HG03097 (cell line): ENCODE measurements around the gene KERA.

Experiments used
- ATAC-seq: cut with Tn5 transposase; IDR thresholded peaks from one replicate; pipeline ENCODE4 v1.9.1; 2021; ENCODE audit not compliant: unreplicated experiment, low FRiP score

Gene KERA

DNA sequence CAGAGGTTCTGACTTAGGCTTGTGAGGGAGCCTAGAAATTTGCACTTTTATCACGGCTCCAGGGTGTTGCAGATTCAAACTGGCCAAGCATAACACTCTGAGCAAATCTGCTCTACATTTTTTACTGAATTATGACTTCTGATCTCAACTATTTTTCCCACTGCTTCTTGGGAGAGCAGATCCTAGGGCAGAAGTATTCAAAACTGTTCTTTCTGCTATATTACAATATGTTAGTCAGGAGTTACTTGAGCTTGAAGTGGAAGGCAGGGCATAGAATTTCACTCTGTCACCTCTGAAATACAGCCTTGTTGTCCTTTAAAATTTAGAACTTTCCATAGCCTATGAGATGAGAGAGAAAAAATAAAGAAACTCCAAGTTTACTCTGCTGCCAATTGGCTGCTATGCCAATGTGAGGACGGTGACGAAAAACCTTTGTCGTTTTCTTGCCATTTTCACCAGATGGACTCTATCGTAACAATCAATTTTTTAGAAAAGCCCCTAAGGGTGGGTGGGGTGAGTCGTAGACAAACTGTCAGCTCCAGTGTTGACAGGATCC, 16.4 kb upstream of the KERA start:
- ATAC-seq = no peak

DNA sequence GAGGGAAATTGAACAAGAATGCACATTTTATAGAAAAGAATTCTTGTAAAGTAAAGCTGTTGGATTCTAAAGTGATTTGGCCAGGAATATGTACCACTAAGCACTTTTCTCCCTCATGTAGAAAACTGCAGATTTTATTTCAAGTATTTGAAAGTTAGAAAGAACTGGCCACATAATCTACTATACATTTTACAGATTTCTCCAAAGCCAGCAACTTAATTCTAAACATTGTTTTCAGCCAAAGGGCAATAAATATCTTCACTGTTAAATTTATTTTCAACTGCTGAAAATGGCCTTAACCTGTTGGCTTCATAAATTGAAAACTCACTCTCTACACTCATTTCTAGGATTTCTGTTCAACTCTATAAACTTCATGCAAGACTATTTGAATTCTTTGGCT, 15.6 kb upstream of the KERA start:
- no peak for ATAC-seq

GRCh38 chr12:91072931-91073330, 15.1 kb upstream of the KERA start:
- no peak for ATAC-seq

GRCh38 chr12:91070936-91071335, 13.1 kb upstream of the KERA start:
- no peak for ATAC-seq

DNA sequence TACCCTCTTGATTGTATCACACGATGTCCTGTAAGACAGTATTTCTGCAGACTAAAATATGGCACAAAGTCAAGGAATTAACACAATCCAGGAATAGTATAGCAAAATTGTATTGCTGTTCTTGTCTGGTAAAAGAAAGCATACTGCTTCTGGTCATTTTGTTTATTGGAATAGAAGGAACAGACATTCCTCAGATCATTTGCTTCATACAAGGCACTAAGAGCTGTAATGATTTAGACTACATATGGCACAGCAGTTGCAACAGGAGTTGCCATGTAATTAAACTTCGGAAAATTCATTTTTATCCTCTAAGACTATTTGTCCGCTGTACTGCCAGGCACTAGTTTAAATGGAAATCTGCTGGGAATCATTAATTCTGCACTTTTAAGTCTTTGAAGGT, 7.6 kb upstream of the KERA start:
- no peak for ATAC-seq

DNA sequence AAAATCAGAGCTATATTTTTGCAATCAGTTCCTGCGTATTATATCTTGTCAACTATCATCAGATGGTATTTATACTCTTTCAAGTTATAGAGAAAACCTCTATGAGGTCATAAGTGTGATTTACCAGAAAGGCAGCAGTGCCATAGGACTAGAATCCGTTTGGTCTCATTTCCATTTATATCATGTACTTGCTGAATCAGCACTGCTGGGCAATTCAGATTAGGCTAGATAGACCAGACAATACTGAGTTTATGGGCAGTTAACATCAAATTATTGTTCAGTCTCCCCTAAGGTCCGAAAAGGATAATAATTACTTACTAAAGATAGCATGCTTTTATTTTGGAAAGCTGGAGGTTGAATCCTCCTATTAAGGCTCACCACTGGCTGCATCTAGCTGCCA, 6.8 kb upstream of the KERA start:
- no peak for ATAC-seq

DNA sequence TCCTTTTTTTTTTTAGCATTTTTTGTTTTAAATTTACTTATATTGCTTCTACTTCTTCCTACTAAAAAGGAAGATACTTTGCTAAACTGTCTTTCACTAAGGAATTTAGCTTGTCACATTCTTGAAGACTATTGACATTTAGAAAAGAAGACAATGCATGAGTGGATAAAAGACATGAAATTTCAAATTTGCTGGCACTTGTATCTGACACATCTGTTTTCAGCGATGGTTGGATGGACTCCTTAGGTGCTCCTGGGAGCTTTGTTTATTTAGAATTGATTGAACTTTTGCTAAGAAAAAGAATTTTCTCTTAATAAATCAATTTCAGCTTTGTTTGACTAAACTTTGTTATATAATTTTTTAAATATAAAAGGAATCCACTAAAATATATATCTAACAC, 3.3 kb upstream of the KERA start:
- no peak for ATAC-seq

- no peak for ATAC-seq
Measured at GRCh38 chr12:91059211-91059610, 1.4 kb upstream of the KERA start.

- ATAC-seq = no peak
Measured at GRCh38 chr12:91058786-91059185, 962 bp upstream of the KERA start.

- ATAC-seq = no peak
Measured at GRCh38 chr12:91056488-91056887, 1.3 kb downstream of the KERA start.

GRCh38 chr12:91055976-91056375, 1.8 kb downstream of the KERA start:
- no peak for ATAC-seq

GRCh38 chr12:91053951-91054715, 3.7 kb downstream of the KERA start:
- no peak for ATAC-seq

DNA sequence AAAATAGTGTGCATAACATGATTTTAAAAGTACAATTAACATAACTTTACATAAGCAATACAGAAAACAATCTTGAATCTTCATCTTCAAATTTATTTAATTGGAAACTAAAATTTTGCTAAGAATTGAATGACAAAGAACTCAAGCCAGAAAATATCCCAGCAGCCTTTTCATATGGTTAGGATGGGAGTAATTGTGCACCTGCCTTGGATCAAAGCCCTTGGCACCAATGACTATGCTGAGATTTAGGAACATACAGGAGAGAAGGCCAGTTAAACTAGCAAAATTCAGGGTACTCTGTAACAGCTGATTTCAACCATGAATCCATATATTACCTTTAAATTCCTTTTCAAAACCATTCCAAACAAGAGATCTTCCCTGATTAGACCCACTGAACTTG, 5.8 kb downstream of the KERA start:
- ATAC-seq = no peak

DNA sequence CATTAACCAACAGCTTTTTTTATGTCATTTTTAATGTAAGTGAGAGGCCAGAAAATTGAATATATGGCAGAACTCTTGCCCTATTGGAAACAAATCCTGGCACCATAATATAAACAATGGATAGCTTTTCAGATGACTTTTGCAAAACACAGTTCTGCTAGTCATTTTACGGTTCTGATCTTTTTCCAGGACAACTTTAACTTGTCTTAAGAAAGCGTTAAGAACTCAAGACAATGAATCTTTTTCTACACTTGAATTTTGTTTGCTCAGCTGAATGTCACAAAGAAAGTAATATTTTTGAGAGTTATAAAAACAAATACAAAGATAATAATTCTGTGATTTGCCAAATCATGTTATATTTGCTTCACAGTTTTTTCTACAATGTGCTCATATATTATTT, 13.2 kb downstream of the KERA start:
- no peak for ATAC-seq

GRCh38 chr12:91043408-91043807, 14.4 kb downstream of the KERA start:
- ATAC-seq = no peak

DNA sequence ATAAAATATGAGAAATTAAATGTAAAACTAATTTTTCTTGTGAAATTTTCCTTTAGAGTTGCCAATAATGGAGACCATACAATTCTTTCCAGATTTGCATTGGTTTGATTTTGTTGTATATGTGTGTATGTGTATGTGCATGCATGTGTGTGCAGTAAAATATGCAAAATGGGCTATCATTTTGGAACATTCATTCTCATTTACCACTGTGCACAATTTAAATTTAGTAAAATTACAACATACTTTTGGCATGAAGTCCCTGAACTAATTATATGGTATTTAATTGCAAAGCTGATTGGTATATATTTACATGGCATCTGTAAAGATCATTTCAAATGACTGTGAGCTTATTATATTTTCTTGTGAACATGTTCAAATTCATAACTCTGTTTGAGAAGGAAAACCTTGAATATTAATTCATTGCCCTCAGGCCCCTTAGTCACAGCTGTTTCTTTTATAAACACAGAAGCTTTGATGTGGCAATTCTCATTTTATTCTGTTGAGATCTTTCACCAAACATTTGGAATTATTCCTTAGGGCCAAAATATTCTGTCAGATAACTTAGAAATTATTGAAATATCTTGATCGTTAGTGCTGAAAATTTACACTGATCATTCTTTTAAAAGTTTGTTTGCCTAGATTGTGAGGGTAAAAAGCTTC, 17.6 kb downstream of the KERA start:
- no peak for ATAC-seq

DNA sequence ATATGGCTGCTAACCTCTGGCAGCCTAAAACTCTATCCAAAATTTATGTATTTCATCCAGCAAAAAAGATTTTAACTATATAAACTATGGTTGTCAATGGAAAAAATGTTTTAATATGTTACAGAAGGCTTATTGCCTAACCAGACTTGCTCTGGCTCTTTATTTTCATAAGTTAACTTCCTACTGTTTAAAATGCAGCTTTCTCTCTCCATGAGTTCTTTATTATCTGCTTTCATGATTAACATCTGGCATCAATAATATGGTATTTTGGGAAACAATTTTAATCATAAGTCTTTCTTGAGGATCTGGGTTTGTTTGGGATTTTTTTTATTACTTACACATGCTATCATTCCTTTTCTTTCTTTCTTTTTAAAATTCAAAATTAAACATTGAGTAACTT, 20.5 kb downstream of the KERA start:
- no peak for ATAC-seq

- ATAC-seq = no peak
Measured at GRCh38 chr12:91033251-91033650, 24.6 kb downstream of the KERA start.

DNA sequence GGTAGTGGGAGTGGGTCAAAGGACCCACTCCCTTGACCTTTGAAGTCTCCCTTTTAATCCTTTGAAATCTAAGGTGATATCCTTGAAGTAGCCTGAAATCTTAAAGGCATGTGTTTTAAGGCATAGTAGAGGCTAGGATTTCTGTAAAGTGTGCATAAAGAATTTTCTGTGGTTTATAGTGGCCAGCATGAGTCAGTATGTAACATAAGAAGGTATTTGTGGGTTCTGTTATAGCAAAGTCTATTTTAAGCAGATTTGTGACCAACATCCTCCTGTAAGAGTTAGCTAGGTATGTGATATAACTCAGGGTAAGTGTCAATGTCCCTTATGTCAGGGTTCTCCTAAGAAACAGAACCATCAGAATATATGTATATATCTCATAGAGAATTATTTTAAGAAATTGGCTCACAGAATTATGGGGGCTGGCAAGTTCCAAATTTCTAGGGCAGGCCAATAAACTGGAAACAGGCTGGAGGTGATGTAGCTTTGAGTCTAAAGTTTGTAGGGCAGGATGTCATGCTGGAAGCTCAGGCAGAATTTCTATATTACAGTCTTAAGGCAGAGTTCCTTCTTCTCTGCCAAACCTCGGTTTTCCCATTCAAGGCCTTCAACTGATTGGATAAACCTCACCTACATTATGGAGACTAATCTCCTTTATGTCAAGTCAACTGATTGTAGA, 34.4 kb downstream of the KERA start:
- no peak for ATAC-seq

DNA sequence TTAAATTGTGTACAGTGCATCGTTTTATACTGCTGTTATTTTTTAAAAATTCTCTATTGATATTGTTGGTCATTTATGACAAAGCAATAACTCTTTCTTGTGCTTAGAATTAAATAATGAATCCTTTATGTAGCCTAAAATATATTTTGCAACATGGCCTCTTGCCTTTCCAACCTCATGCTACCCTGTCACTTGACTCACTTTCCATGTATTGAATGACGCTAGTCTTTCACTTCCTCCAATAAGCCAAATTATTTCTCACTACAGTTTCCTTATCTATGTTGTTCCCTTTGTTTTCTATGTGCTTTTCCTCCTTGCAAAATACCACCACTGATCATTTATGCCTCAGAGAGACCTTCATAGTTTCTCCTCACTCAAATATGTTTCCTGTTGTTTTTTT, 36.7 kb downstream of the KERA start:
- ATAC-seq = no peak

GRCh38 chr12:91019455-91019854, 38.4 kb downstream of the KERA start:
- ATAC-seq = no peak
